Activated CD4-positive, alpha-beta T cell treated with anti-CD3 and anti-CD28 coated beads, Interleukin-2, amount 50 U/mL, for 24 hours (primary cell): Measurements from ENCODE around the gene ALOX5AP.

Experiments
- DNase-seq, 2 donors: peaks; one replicate each; pipeline ENCODE4 v3.0.0-alpha.2; 2020; ENCODE audit warnings: low read depth in 1 of 2, low spot score in 1 of 2

The ALOX5AP gene

DNA sequence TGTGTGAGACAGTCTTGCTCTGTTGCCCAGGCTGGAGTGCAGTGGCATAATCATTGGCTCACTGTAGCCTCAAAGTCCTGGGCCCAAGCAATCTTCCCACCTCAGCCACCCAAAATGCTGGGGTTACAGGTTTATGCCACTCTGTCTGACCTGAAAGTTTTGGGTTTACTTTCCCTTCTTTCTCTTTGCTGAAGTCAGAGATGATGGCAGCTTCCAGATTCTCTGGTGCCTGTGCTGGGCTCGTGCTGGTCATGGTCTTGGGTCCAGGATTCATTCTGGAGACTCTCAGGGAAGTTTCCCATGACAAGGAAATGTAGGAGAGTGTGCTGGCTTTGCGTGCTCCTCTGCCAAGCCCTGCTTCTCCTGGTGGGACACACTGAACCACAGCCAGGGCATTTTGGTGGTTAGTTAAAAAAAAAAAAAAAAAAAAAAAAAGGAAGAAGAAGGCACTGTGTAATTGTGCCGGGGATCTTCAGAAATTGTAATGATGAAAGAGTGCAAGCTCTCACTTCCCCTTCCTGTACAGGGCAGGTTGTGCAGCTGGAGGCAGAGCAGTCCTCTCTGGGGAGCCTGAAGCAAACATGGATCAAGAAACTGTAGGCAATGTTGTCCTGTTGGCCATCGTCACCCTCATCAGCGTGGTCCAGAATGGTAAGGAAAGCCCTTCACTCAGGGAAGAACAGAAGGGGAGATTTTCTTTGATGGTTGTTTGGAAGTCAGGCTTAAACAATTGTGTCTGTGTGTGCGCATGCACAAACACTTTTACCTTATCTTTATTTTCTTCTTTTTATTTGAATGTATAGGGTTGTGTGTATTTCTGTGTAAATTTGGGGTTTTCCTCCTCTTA is at the start of gene ALOX5AP:
ALOX5AP (plus strand) TSS at position 519 of the 847 bp plus-strand sequence; CDS start at position 582, 63 bp downstream.
- no peak for DNase-seq

DNA sequence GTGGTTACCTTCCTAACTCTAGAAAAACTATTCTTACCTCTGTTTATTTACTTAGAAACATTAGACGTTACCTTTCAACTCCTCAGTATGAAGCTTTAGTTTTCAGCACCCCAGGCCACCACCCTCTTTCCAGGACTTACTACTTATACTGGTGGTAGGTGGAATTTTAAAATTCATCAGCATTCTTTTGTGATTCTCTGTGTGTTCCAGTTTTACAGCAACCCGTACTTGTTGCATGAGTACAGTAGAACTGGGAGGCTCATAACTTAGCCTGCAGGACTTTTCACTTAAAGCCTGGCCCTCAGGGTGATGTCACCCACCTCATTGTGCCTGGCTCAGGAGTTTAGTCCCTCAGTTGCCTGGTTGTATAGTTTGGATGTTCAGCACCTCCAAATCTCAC is 49.4 kb upstream of the ALOX5AP start:
- no peak for DNase-seq

DNA sequence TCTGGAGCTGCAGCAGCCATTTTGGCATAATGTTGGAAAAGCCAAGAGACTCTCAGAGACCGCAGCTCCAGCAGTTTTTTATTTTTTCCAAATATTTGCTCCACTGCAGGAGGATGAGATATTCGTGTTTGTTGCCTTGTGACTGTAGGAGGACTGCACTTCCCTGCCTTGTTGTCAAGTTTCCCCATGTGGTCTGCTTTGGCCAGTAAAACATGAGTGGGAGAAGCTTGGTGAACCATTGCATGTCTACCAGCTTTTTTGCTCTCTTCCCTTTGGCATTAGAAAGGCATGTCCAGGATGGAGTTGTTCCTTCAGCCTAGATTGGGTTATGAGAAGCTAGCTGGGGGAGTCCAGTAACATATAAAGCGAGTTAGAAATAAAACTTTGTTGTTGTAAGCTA is 47.7 kb upstream of the ALOX5AP start:
- no peak for DNase-seq

DNA sequence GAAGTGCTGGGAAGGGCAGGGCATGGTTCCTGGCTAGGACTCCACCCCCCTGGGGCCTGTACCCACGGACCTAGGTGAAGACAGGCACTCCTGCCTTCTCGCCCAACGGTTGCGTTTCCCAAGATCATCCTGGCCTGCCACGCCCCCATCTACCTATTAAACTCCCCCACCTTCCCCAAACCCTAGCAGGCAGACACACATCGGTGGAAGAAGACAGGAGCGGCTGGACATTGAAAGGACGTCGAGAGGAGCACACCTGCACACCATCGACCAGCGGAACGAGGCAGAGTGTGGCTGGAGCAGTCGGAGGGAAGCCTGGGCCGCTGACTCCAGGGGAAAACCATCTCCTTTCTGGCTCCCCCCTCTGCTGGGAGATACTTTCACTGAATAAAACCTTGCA is 45.6 kb upstream of the ALOX5AP start:
- no peak for DNase-seq

GRCh38 chr13:30690282-30691188 is 44.8 kb upstream of the ALOX5AP start:
- no peak for DNase-seq

DNA sequence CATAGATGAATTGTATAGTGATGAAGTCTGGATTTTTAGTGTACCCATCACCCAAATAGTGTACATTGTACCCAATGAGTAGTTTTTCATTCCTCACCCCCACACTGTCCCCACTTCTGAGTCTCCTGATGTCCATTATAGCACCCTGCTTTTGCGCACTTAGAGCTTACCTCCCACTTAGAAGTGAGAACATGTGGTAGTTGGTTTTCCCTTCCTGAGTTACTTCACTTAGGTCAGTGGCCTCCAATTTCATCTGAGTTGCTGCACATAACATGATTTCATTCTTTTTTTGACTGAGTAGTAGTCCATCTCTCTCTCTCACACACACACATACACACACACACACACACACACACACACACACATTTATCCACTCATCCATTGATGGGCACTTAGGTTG is 43.2 kb upstream of the ALOX5AP start:
- no peak for DNase-seq

DNA sequence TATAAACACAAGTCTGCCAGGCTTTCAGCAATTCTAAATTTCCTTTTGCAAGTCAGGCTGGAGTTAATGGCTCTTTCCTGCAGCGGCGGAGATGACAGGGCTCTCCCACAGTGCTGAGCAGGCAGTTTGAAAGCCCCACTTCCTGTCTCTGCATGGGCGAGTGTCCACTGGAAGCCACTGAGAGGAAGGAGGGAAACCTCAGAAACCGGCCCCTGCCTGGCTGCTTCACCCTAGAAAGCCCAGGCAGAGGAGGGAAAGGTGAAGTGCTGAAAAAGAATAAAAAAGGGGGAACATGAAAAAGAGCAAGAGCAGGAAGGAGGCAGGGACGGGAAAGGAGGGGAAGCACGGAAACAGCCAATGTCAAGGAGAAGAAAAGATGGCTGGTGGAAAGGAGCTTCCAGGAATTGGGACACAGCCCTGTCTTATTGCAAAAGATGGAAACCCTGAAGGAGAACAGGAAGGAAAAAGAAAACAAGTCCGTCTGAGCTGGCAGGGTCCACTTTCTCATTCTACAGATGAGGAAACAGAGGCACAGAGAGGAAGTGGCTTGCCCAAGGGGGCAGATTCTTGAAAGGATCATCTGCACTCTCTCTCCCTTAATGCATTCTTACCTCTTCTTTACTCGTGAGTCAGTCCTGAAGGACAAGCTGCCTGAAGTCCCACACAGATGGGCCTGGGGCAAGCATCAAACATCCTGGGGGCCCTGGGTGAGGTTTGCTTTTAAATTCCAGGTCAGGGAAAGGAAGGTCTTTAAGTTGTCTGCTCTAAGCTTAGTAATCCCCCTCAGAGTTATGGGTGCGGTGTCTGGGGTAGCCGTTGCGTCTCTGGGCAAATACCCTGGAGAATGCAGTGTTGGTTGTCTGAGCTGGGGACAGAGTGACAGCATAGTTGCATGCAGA is 38.8 kb upstream of the ALOX5AP start:
- no peak for DNase-seq

DNA sequence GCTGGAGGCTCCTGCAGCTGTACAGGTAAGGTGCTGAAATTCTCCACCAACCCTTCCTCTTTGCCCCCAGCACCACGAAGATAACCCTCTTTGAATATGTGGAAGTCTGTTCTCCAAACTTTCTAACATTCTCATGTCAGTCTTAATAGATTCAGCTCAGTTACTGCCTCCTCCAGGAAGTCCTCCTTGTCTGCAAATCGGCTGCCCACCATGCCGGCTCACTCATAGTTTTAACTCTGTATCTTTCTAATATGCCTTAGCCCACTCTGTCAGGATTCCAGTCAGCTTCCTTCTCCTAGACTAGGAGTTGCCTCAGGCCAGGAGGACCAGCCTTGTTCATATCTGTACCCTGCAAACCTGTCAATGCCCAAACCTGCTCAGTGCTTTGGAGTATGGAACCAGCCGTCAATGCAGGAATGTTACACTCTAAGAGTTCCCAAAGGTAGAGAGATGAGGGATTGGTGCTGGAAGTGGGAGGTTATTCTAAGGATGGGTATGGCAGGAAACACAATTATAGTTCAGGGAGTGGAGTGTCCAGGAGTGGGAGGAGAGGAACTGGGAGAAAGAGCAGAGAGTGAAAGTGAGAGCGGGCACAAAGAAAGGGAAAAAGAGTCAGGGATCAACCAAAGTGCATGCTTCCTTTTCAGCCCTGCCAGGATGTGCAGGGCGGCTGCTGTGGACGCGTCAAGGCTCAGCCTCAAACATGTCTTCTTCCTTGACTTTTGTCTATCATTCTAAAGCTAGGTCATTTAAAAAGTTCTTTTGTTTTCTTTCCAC is 38.0 kb upstream of the ALOX5AP start:
- no peak for DNase-seq

DNA sequence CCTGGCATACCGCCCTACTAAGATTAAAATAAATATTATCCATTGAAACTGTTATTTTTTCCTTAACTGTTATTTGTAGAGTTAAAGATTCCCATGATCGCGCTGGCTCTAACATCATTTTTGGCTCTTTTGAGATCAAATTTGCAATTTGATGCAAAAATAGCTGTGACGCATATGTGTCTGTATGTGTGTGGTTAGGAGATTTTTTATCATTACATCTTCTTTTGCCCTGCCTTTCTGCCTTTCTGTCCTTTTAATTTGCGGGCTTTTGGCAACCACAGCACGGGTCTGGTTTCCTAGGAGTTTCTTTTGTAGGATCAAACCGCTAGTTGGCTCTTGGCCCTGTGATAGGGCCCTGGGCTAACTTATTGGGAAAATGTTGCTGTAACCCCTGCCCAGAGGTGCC is 37.3 kb upstream of the ALOX5AP start:
- no peak for DNase-seq

DNA sequence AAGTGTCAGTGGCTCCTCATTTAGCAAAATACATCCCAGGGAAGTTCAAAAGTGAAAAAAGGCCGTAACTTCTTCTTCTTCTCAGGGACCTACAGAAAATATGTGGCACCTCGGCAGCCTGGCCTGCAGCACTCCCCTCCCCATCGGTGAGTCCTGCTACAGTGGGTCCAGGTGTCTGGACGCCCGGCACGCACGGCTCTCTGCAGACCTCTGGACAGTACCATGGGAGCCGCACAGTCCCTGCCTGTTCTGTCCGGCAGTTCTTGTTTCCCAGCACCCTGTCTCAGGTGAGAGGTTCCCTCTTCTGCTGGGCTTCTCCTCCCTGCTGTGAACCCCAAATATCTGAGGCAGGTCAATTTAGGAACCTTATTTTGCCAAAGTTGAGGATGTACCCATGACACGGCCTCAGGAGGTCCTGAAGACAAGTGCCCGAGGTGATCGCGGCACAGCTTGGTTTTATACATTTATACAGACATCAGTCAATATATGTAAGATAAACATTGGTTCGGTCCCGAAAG is 36.8 kb upstream of the ALOX5AP start:
- DNase-seq: no peak

GRCh38 chr13:30700364-30700763 is 35.0 kb upstream of the ALOX5AP start:
- DNase-seq: no peak

- no peak for DNase-seq
Observed at GRCh38 chr13:30702006-30702405, 33.3 kb upstream of the ALOX5AP start.

- no peak for DNase-seq
Observed at GRCh38 chr13:30704596-30704995, 30.7 kb upstream of the ALOX5AP start.

DNA sequence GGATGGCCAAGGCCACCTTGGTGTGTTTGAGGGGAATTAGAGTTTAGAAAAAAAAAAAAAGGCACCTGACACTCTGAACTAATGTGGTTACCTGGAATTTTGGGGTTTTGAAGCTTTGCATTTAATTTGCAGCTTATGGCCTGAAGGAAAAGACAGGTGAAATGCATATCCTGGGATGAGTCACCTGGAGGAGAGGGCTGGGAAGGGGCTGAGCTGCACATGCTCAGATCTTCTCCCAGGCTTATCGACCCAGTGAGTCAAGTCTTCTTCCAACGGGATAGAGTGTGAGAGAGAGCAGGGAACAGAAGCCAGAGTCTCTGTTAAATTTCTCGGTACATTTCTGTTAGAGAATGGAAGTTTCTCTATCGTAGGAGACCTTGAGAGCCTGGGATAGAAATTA is 29.7 kb upstream of the ALOX5AP start:
- DNase-seq: no peak

DNA sequence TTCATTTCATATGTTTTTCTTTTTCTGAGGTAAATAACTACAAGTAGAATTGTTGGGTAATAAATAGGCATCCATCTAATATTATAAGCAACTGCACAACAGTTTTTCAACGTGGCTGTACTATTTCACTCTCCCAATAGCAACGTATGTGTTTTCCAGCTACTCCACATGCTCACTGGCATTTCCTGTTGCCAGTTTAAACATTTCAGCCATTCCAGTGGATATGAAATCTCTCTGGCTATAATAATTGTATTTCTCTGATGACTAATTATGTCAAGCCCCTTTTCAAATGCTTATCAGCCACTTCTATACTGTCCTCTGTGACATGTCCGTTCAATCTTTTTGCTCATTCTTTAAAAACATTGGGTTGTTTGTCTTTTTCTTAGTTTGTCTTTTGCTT is 26.8 kb upstream of the ALOX5AP start:
- DNase-seq: no peak

DNA sequence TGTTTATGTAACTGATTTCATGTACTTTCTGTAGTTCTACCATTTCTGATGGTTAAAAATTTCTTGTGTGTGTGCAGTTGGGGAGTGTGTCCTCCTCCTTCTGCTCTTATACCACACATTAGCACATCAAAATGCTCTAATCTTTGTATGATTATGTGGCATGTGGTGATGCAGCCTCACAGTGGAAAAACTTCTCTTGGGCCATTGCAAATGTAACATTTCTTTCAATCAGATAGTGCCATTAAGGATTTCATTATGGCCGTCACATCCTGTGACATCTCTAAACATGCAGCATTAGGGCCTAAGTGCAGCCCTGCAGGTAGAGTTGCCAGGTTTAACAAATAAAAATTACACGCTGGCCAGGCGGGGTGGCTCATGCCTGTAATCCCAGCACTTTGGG is 24.9 kb upstream of the ALOX5AP start:
- no peak for DNase-seq

DNA sequence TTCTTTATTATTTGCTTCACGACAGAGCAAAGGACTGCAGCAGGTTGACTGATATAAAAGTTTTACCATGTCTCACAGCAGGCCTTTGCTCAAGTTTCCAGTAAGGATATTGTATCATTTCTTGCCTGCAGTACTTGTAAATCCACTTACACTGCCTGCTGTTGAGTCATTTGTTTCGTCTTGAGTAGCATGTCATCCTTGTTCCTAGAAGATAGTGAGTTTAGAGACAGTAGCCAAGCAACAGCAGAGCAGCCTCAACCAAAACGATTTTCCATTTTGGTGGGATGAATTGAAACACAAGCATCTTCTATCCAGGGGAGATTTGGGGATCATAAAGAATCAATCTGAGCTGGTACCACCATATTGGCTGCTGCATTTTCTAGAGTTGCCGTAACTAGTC is 24.0 kb upstream of the ALOX5AP start:
- no peak for DNase-seq

DNA sequence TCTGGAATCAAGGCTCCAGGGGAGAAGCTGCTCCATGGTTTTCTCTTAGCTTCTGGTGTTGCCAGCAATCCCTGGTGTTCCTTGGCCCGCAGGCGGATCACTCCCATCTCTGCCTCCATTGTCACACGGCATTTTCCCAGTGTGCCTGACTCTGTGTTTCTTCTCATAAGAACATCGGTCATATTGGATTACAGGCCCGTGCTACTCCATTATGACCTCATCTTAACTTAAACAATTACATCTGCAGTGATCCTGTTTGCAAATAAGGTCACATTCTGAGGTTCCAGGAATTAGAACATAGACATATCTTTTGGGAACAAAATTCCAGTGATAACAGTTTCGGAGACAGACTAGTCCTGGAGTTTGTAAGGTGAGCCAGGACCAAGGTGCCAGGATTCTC is 23.5 kb upstream of the ALOX5AP start:
- DNase-seq: no peak

- DNase-seq: no peak
Observed at GRCh38 chr13:30712536-30713532, 22.5 kb upstream of the ALOX5AP start.
